ENCODE measurements around the gene RIPK3. TPM values are rescaled to one million over a fixed set of nuclear protein-coding genes. Genes with fewer than 3 reads are reported as not detected.
"Not testable (repeated sequence)": the region's sequence is repeated elsewhere in the genome, so short reads cannot be mapped to it uniquely, and the experiment has no call there.

The RIPK3 gene
- total and polyA plus RNA-seq, 2 experiments from 2014 or later = 0.32 to 1.5 TPM

DNA sequence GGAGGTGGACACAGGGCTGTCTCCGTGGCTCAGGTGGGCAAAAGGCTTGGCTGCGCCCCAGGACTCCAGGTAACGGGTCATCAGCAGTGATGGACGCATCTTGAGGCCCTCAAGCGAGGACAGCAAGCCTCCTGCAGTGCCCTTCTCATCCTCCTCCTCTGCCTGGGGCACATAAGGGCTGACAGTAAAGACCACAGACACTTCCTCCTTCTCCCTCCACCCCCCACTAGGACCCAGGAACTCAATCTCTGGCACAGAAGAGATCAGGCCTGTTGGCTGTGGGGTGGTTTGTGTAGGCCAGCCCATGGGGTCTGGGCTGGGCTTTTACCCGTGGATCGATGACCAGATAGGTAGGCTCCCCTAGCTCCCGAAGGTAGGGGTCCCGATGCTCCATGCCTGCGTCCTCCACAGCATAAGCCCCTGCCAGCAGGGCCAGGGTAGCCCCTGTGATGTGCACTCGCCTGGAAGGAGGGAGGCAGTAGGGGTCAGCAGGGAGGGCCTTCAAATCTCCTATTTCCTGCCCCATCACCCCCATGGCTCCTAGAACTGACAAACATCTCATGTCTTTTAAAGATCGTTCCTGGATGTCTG lies 10.6 kb downstream of the RIPK3 start:
- ATAC-seq (no peak), DNase-seq (ENCODE audit: low spot score) (no peak)
- 0 out of 2 replicates have a peak, but pooled peaks cover 8% of the 10 kb centered on the region for H3F3A ChIP-seq (replicated peaks; ENCODE audit: low read depth)
- peaks cover 7% of the 10 kb centered on the region for H3K4me1 Mint-ChIP-seq
- H3K4me3 ChIP-seq = no peak overlapping the region
- no peak overlapping the region for H3K4me2 ChIP-seq
- H3K27ac ChIP-seq (ENCODE audit: low read depth) = no peak overlapping the region
- H3K9me3 Mint-ChIP-seq = no peaks in the 10 kb centered on the region; the same call in 2 of the 3 replicates
- no peaks in the 10 kb centered on the region for H3K36me3 ChIP-seq (ENCODE audit: insufficient read depth)
- H3K4me3 Mint-ChIP-seq = no peak overlapping the region
- H4K20me1 ChIP-seq (replicated peaks; ENCODE audit: insufficient read depth) = no peaks in the 10 kb centered on the region; the same call in 1 of the 2 replicates
- peaks cover 49% of the 10 kb centered on the region for H3K27me3 Mint-ChIP-seq (ENCODE audit: insufficient read depth, low read depth, poor library complexity)
- H3K36me3 Mint-ChIP-seq (ENCODE audit: low read depth) = no peaks in the 10 kb centered on the region; the same call in 2 of the 3 replicates
- H3K27ac Mint-ChIP-seq = no peak overlapping the region
- H3K4me1 ChIP-seq (ENCODE audit: insufficient read depth) = peaks cover 12% of the 10 kb centered on the region; the same call in 1 of the 2 replicates
- H2AFZ ChIP-seq = no peak overlapping the region
- H3K79me2 ChIP-seq (replicated peaks; ENCODE audit: insufficient read depth) = no peaks in the 10 kb centered on the region
- TF ChIP-seq EZH2 (IDR thresholded peaks at IDR 0.05; ENCODE audit: low read depth, unreplicated experiment) = no peak
- H3K9me2 ChIP-seq (ENCODE audit: insufficient read depth) = no peaks in the 10 kb centered on the region
- H3K27me3 ChIP-seq (ENCODE audit: insufficient read depth) = peaks cover 52% of the 10 kb centered on the region

GRCh38 chr14:24327914-24328313 lies 11.9 kb downstream of the RIPK3 start:
- peaks cover 47% of the 10 kb centered on the region for H3K27me3 ChIP-seq (ENCODE audit: insufficient read depth)
- not testable (repeated sequence) for ATAC-seq; H3K36me3 ChIP-seq (ENCODE audit: insufficient read depth); H3K9me3 Mint-ChIP-seq; H3K79me2 ChIP-seq (replicated peaks; ENCODE audit: insufficient read depth); H3K9me2 ChIP-seq (ENCODE audit: insufficient read depth); H3K4me3 Mint-ChIP-seq; H3K36me3 Mint-ChIP-seq (ENCODE audit: low read depth); H3K4me1 ChIP-seq (ENCODE audit: insufficient read depth); H3K27ac ChIP-seq (ENCODE audit: low read depth); H3F3A ChIP-seq (replicated peaks; ENCODE audit: low read depth); H2AFZ ChIP-seq; DNase-seq (ENCODE audit: low spot score); H3K4me2 ChIP-seq; H3K4me1 Mint-ChIP-seq; H4K20me1 ChIP-seq (replicated peaks; ENCODE audit: insufficient read depth); H3K4me3 ChIP-seq; H3K27ac Mint-ChIP-seq
- peak; percentile 58 to 59 for TF ChIP-seq CTCF (conservative IDR thresholded peaks at IDR 0.05; ENCODE audit: low read depth in 2 of 2)
- TF ChIP-seq CREB1 (CRISPR knock-in tag; IDR thresholded peaks at IDR 0.05; ENCODE audit: low read depth) = peak; percentile 83
- H3K27me3 Mint-ChIP-seq (ENCODE audit: insufficient read depth, low read depth, poor library complexity) = peaks cover 37% of the 10 kb centered on the region

DNA sequence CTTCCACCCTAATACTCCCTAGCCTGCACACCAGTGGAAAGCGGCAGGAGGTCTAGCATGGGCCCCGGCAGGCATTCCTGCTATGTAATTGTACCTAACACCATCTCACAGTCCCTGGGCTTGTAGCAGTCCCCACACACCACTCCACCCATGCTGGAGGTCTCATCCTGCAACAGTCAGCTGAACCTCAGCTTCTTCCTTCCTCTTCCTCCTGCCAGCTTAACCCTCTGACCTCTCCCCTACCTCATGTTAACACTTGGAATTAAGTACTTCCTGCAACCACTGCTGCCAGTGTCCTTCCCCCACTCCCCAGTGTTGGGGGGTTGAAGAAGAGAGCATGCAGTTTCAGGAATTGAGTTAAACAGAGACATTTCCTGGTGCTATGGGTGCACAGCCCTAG lies 12.5 kb downstream of the RIPK3 start:
- ATAC-seq (no peak), DNase-seq (ENCODE audit: low spot score) (no peak)
- no peak overlapping the region for H2AFZ ChIP-seq
- no peak overlapping the region for H3K4me3 ChIP-seq
- no peaks in the 10 kb centered on the region; the same call in 1 of the 2 replicates for H3K4me1 ChIP-seq (ENCODE audit: insufficient read depth)
- H3K27ac Mint-ChIP-seq = no peak overlapping the region
- H3K4me3 Mint-ChIP-seq = no peak overlapping the region
- no peak overlapping the region for H3K4me2 ChIP-seq
- H3F3A ChIP-seq (replicated peaks; ENCODE audit: low read depth) = no peaks in the 10 kb centered on the region
- no peak for TF ChIP-seq CTCF (conservative IDR thresholded peaks at IDR 0.05; ENCODE audit: low read depth in 2 of 2)
- TF ChIP-seq NANOG (IDR thresholded peaks at IDR 0.05; ENCODE audit: borderline replicate concordance) = no peak
- TF ChIP-seq EZH2 (IDR thresholded peaks at IDR 0.05; ENCODE audit: low read depth, unreplicated experiment) = no peak
- no peak overlapping the region for H3K27ac ChIP-seq (ENCODE audit: low read depth)
- no peaks in the 10 kb centered on the region; the same call in 2 of the 3 replicates for H3K9me3 Mint-ChIP-seq
- peaks cover 41% of the 10 kb centered on the region for H3K27me3 ChIP-seq (ENCODE audit: insufficient read depth)
- H3K4me1 Mint-ChIP-seq = peaks cover 3% of the 10 kb centered on the region; the same call in 2 of the 3 replicates
- H3K9me2 ChIP-seq (ENCODE audit: insufficient read depth) = no peaks in the 10 kb centered on the region
- H4K20me1 ChIP-seq (replicated peaks; ENCODE audit: insufficient read depth) = no peaks in the 10 kb centered on the region; the same call in 1 of the 2 replicates
- H3K27me3 Mint-ChIP-seq (ENCODE audit: insufficient read depth, low read depth, poor library complexity) = peaks cover 36% of the 10 kb centered on the region
- no peaks in the 10 kb centered on the region for H3K79me2 ChIP-seq (replicated peaks; ENCODE audit: insufficient read depth)
- no peaks in the 10 kb centered on the region; the same call in 2 of the 3 replicates for H3K36me3 Mint-ChIP-seq (ENCODE audit: low read depth)
- no peaks in the 10 kb centered on the region for H3K36me3 ChIP-seq (ENCODE audit: insufficient read depth)
